T-cell (primary cell): ENCODE data around the gene SLC9A9. TPM values are rescaled to one million over a fixed set of nuclear protein-coding genes. Genes with fewer than 3 reads are reported as not detected.

Experiments used
- ATAC-seq, 4 experiments: fragments of 200-7000 bp in 3 of 4; fragments of 150-1000 bp in 1 of 4; cut with Tn5 transposase; replicated peaks in 1 of 4; 1 replicate in 3 of 4; 2 replicates in 1 of 4; pipeline ENCODE4 v1.10.0; 2021; ENCODE audit warnings: moderate library complexity in 3 of 4, mild to moderate bottlenecking in 2 of 4, moderate number of reproducible peaks in 1 of 4
- CTCF ChIA-PET, 2 donors: fragments of 300-600 bp; sonication (Branson Sonifier 250); formaldehyde crosslinking; loops; one replicate each; lab custom pipeline; 2022; ENCODE audit warnings: antibody characterized with exemption in 2 of 2; lab: Charles Lee
- POLR2A ChIA-PET, 2 donors: fragments of 300-600 bp; sonication (Branson Sonifier 250); formaldehyde crosslinking; loops; one replicate each; lab custom pipeline; 2022; ENCODE audit warnings: antibody characterized with exemption in 2 of 2; lab: Charles Lee
- DNase-seq, 35 experiments: peaks; one replicate each; pipeline versions ENCODE4 v3.0.0 to v3.0.0-alpha.2; 2013 to 2023
- H3K27ac ChIP-seq: one replicate; pipeline ENCODE4 v1.5.1; 2013; ENCODE audit warnings: low read length
- H3K27me3 ChIP-seq, 2 experiments: replicated peaks in 1 of 2; 1 replicate in 1 of 2; 2 replicates in 1 of 2; pipeline versions ENCODE4 v1.6.1 to v1.7.0; 2013; ENCODE audit warnings: low read length in 1 of 2, mixed read lengths in 1 of 2; ENCODE audit not compliant: control insufficient read depth in 2 of 2, insufficient read depth in 2 of 2; ENCODE audit errors: extremely low read depth in 1 of 2
- H3K36me3 ChIP-seq, 2 donors: 1 replicate in 1 of 2; 2 replicates in 1 of 2; pipeline versions ENCODE4 v1.6.1 to v1.7.0; 2013; ENCODE audit warnings: low read length in 1 of 2; ENCODE audit not compliant: control insufficient read depth in 2 of 2, insufficient read depth in 1 of 2; ENCODE audit errors: extremely low read depth in 1 of 2
- H3K4me1 ChIP-seq, 2 experiments: 1 replicate in 1 of 2; 2 replicates in 1 of 2; pipeline versions ENCODE4 v1.6.1 to v1.7.0; 2013; ENCODE audit warnings: low read length in 2 of 2, mixed read lengths in 1 of 2; ENCODE audit not compliant: insufficient read depth in 2 of 2, control insufficient read depth in 1 of 2; ENCODE audit errors: extremely low read depth in 1 of 2
- H3K4me3 ChIP-seq, 2 donors: 1 replicate in 1 of 2; 2 replicates in 1 of 2; pipeline versions ENCODE4 v1.5.1 to v1.7.0; 2013; ENCODE audit warnings: mild to moderate bottlenecking in 2 of 2, low read length in 1 of 2, moderate library complexity in 1 of 2; ENCODE audit not compliant: control insufficient read depth in 1 of 2; ENCODE audit errors: extremely low read depth in 1 of 2
- H3K9me3 ChIP-seq: 2 replicates; pipeline ENCODE4 v1.7.0; 2013
- H3K27ac Mint-ChIP-seq, 2 donors: one replicate each; pipeline ENCODE4 v1.8.0; 2020 to 2021; ENCODE audit warnings: mild to moderate bottlenecking in 2 of 2, mixed read lengths in 2 of 2
- H3K27me3 Mint-ChIP-seq, 2 donors: one replicate each; pipeline ENCODE4 v1.8.0; 2021 to 2022; ENCODE audit warnings: mixed read lengths in 2 of 2
- H3K36me3 Mint-ChIP-seq: one replicate; pipeline ENCODE4 v1.8.0; 2021; ENCODE audit warnings: mixed read lengths
- H3K4me1 Mint-ChIP-seq, 3 donors: one replicate each; pipeline ENCODE4 v1.8.0; 2020 to 2022; ENCODE audit warnings: mixed read lengths in 3 of 3, mild to moderate bottlenecking in 1 of 3
- H3K4me3 Mint-ChIP-seq, 3 donors: one replicate each; pipeline ENCODE4 v1.8.0; 2020 to 2022; ENCODE audit warnings: mild to moderate bottlenecking in 3 of 3, mixed read lengths in 3 of 3, moderate library complexity in 3 of 3
- H3K9me3 Mint-ChIP-seq, 3 donors: one replicate each; pipeline ENCODE4 v1.8.0; 2020 to 2022; ENCODE audit warnings: mixed read lengths in 3 of 3
- WGBS: methylation state at CpG from one replicate; pipeline ENCODE4 v1.1.5; 2013; ENCODE audit warnings: missing lambda C conversion rate; ENCODE audit not compliant: insufficient coverage; 5-methylcytosine and 5-hydroxymethylcytosine counted together
- total RNA-seq, 35 experiments: library from RNA in 6 of 35; stranded (reverse) in 6 of 35; fragments of 120-200 nt in 1 of 35; gene quantifications; one replicate each; pipeline versions ENCODE4 v1.2.1 to v1.2.4 and lab custom pipeline; 2013 to 2026

Gene SLC9A9
- total RNA-seq, 5 donors from 2014 or later (not counting 1 experiment from before 2014, with no cell fraction given) = 11.2 to 36.8 (median 17.8) TPM

- CTCF ChIA-PET = no interaction called here
These were observed 129.8 kb downstream of the SLC9A9 start for GRCh38 chr3:143718463-143718862.

GRCh38 chr3:143716731-143717130 lies 131.5 kb downstream of the SLC9A9 start:
- no peaks in the 10 kb centered on the region for H3K9me3 ChIP-seq
- H3K27me3 ChIP-seq = no peaks in the 10 kb centered on the region
- no peak overlapping the region for H3K4me3 ChIP-seq
- no peaks in the 10 kb centered on the region for H3K4me1 ChIP-seq
- ChIA-PET CTCF (no interaction called here), POLR2A (no interaction called here)
- Mint-ChIP-seq H3K9me3 (no peaks in the 10 kb centered on the region), H3K36me3 (peaks cover 38% of the 10 kb centered on the region), H3K27ac (no peak overlapping the region), H3K4me1 (peaks cover 0 to 7% (median 4%) of the 10 kb centered on the region in 3 donors), H3K27me3 (no peaks in the 10 kb centered on the region), H3K4me3 (no peak overlapping the region)
- no peak for ATAC-seq
- DNase-seq = no peak
- H3K27ac ChIP-seq = no peak overlapping the region
- no peaks in the 10 kb centered on the region for H3K36me3 ChIP-seq
- WGBS = 100% methylated on average over 3 of the region's 4 CpGs

More at GRCh38 chr3:143718463-143718862, 129.8 kb downstream of the SLC9A9 start:
- Mint-ChIP-seq H3K4me1 (peaks cover 0 to 7% (median 0%) of the 10 kb centered on the region in 3 donors), H3K4me3 (no peak overlapping the region), H3K9me3 (no peaks in the 10 kb centered on the region), H3K27ac (no peak overlapping the region), H3K36me3 (peaks cover 49% of the 10 kb centered on the region), H3K27me3 (no peaks in the 10 kb centered on the region)
- POLR2A ChIA-PET = no interaction called here
- no peaks in the 10 kb centered on the region for H3K36me3 ChIP-seq
- WGBS = 96% methylated on average over 6 of the region's 7 CpGs
- H3K27ac ChIP-seq = no peak overlapping the region
- H3K27me3 ChIP-seq = no peaks in the 10 kb centered on the region
- no peak overlapping the region for H3K4me3 ChIP-seq
- H3K9me3 ChIP-seq = no peaks in the 10 kb centered on the region
- DNase-seq (no peak), ATAC-seq (no peak)
- H3K4me1 ChIP-seq = no peaks in the 10 kb centered on the region

GRCh38 chr3:143712522-143712921 lies 135.7 kb downstream of the SLC9A9 start:
- Mint-ChIP-seq H3K4me3 (no peak overlapping the region), H3K36me3 (peaks cover 29% of the 10 kb centered on the region), H3K27me3 (no peaks in the 10 kb centered on the region), H3K27ac (no peak overlapping the region), H3K9me3 (no peaks in the 10 kb centered on the region), H3K4me1 (peaks cover 0 to 4% (median 0%) of the 10 kb centered on the region in 3 donors)
- Histone ChIP-seq H3K36me3 (no peaks in the 10 kb centered on the region), H3K27me3 (no peaks in the 10 kb centered on the region), H3K4me1 (no peaks in the 10 kb centered on the region), H3K27ac (no peak overlapping the region), H3K4me3 (no peak overlapping the region), H3K9me3 (no peaks in the 10 kb centered on the region)
- ChIA-PET CTCF (interaction anchor here in 1 of 2 donors (0.6 to 1.0 kb wide), 2 partner anchors 177 to 1026 kb away, joined by 3 to 4 read pairs; no protein-coding TSS in a partner anchor), POLR2A (no interaction called here)
- no peak for DNase-seq
- no peak for ATAC-seq

- CTCF ChIA-PET = no interaction called here
- Mint-ChIP-seq H3K27me3 (no peaks in the 10 kb centered on the region), H3K4me1 (peaks cover 0 to 4% (median 3%) of the 10 kb centered on the region in 3 donors), H3K9me3 (no peaks in the 10 kb centered on the region), H3K27ac (no peak overlapping the region), H3K36me3 (peaks cover 19% of the 10 kb centered on the region), H3K4me3 (no peak overlapping the region)
- no peaks in the 10 kb centered on the region for H3K4me1 ChIP-seq
- POLR2A ChIA-PET = no interaction called here
- no peak overlapping the region for H3K4me3 ChIP-seq
- no peak overlapping the region for H3K27ac ChIP-seq
- ATAC-seq = no peak
- WGBS = no CpG with 5 or more reads among the region's 1 CpG
- H3K36me3 ChIP-seq = no peaks in the 10 kb centered on the region
- DNase-seq = no peak
- no peaks in the 10 kb centered on the region for H3K9me3 ChIP-seq
- H3K27me3 ChIP-seq = no peaks in the 10 kb centered on the region
These were observed 140.4 kb downstream of the SLC9A9 start for GRCh38 chr3:143707848-143708247.

- H3K27ac ChIP-seq = no peak overlapping the region
- Mint-ChIP-seq H3K36me3 (peaks cover 16% of the 10 kb centered on the region), H3K27ac (no peak overlapping the region), H3K4me3 (no peak overlapping the region), H3K9me3 (peaks cover 0 to 6% (median 0%) of the 10 kb centered on the region in 3 donors), H3K4me1 (peaks cover 3 to 13% (median 6%) of the 10 kb centered on the region in 3 donors), H3K27me3 (no peaks in the 10 kb centered on the region)
- no peaks in the 10 kb centered on the region for H3K9me3 ChIP-seq
- DNase-seq (no peak), ATAC-seq (no peak)
- no peak overlapping the region for H3K4me3 ChIP-seq
- H3K36me3 ChIP-seq = no peaks in the 10 kb centered on the region
- no peaks in the 10 kb centered on the region for H3K4me1 ChIP-seq
- CTCF ChIA-PET = no interaction called here
- 100% methylated on average over 1 of the region's 1 CpG for WGBS
- no peaks in the 10 kb centered on the region for H3K27me3 ChIP-seq
- POLR2A ChIA-PET = no interaction called here
These were observed 147.8 kb downstream of the SLC9A9 start for GRCh38 chr3:143700431-143700975.

- Mint-ChIP-seq H3K9me3 (peaks cover 0 to 6% (median 0%) of the 10 kb centered on the region in 3 donors), H3K27me3 (no peaks in the 10 kb centered on the region), H3K4me1 (peaks cover 3 to 13% (median 6%) of the 10 kb centered on the region in 3 donors), H3K36me3 (peaks cover 16% of the 10 kb centered on the region), H3K4me3 (no peak overlapping the region), H3K27ac (no peak overlapping the region)
- Histone ChIP-seq H3K27me3 (no peaks in the 10 kb centered on the region), H3K9me3 (no peaks in the 10 kb centered on the region), H3K36me3 (no peaks in the 10 kb centered on the region), H3K27ac (no peak overlapping the region), H3K4me3 (no peak overlapping the region), H3K4me1 (no peaks in the 10 kb centered on the region)
- ATAC-seq = no peak
- POLR2A ChIA-PET = interaction anchor here in 1 of 2 donors (0.6 kb wide), 1 partner anchor 69 kb away, joined by 3 read pairs; no protein-coding TSS in a partner anchor
- CTCF ChIA-PET = no interaction called here
- no peak for DNase-seq
- WGBS = 97% methylated on average over 3 of the region's 3 CpGs
These were observed 148.8 kb downstream of the SLC9A9 start for GRCh38 chr3:143699424-143699823.
